ENCODE results near the gene PPTC7.

PPTC7 gene

GRCh38 chr12:110537605-110538409, 45.3 kb downstream of the PPTC7 start:
- H3K4me3 ChIP-seq (replicated peaks; ENCODE audit: insufficient read depth, low read length), result no peak overlapping the region

GRCh38 chr12:110536834-110537604, 46.1 kb downstream of the PPTC7 start:
- Histone ChIP-seq H3K27ac (replicated peaks) (no peak overlapping the region), H3K27me3 (ENCODE audit: insufficient read depth, poor library complexity, severe bottlenecking) (no peaks in the 10 kb centered on the region), H3K4me3 (replicated peaks; ENCODE audit: insufficient read depth, low read length) (no peak overlapping the region)
- no peak for DNase-seq (ENCODE audit: low read depth in 1 of 2, low spot score in 1 of 2)
- no peak for TF ChIP-seq GABPA (IDR thresholded peaks at IDR 0.05; ENCODE audit: low read depth)

More at GRCh38 chr12:110537605-110538409, 45.3 kb downstream of the PPTC7 start:
- H3K27ac ChIP-seq (replicated peaks), result no peak overlapping the region
- DNase-seq (ENCODE audit: low read depth in 1 of 2, low spot score in 1 of 2), result no peak
- H3K27me3 ChIP-seq (ENCODE audit: insufficient read depth, poor library complexity, severe bottlenecking), result no peaks in the 10 kb centered on the region
- TF ChIP-seq CTCF (IDR thresholded peaks at IDR 0.05; ENCODE audit: insufficient read depth, low read length) (no peak), POLR2AphosphoS5 (IDR thresholded peaks at IDR 0.05; ENCODE audit: low read depth) (no peak), GABPA (IDR thresholded peaks at IDR 0.05; ENCODE audit: low read depth) (no peak), SPI1 (IDR thresholded peaks at IDR 0.05; ENCODE audit: borderline replicate concordance, low read depth) (no peak), REST (IDR thresholded peaks at IDR 0.05; ENCODE audit: insufficient replicate concordance, low read depth) (no peak)

GRCh38 chr12:110534811-110535210, 48.3 kb downstream of the PPTC7 start:
- TF ChIP-seq SPI1 (IDR thresholded peaks at IDR 0.05; ENCODE audit: borderline replicate concordance, low read depth), result no peak
- TF ChIP-seq CTCF (IDR thresholded peaks at IDR 0.05; ENCODE audit: insufficient read depth, low read length), result no peak
- no peak for TF ChIP-seq REST (IDR thresholded peaks at IDR 0.05; ENCODE audit: insufficient replicate concordance, low read depth)
- no peak overlapping the region for H3K27ac ChIP-seq (replicated peaks)

GRCh38 chr12:110533607-110534006, 49.5 kb downstream of the PPTC7 start:
- no peak for DNase-seq (ENCODE audit: low read depth in 1 of 2, low spot score in 1 of 2)
- TF ChIP-seq SPI1 (IDR thresholded peaks at IDR 0.05; ENCODE audit: borderline replicate concordance, low read depth) (no peak), POLR2AphosphoS5 (IDR thresholded peaks at IDR 0.05; ENCODE audit: low read depth) (no peak), CTCF (IDR thresholded peaks at IDR 0.05; ENCODE audit: insufficient read depth, low read length) (no peak), GABPA (IDR thresholded peaks at IDR 0.05; ENCODE audit: low read depth) (no peak), REST (IDR thresholded peaks at IDR 0.05; ENCODE audit: insufficient replicate concordance, low read depth) (no peak)
- no peaks in the 10 kb centered on the region for H3K27me3 ChIP-seq (ENCODE audit: insufficient read depth, poor library complexity, severe bottlenecking)
- H3K4me3 ChIP-seq (replicated peaks; ENCODE audit: insufficient read depth, low read length), result no peak overlapping the region
- no peak overlapping the region for H3K27ac ChIP-seq (replicated peaks)

More at GRCh38 chr12:110534811-110535210, 48.3 kb downstream of the PPTC7 start:
- no peaks in the 10 kb centered on the region for H3K27me3 ChIP-seq (ENCODE audit: insufficient read depth, poor library complexity, severe bottlenecking)
- DNase-seq (ENCODE audit: low read depth in 1 of 2, low spot score in 1 of 2), result no peak
- H3K4me3 ChIP-seq (replicated peaks; ENCODE audit: insufficient read depth, low read length), result no peak overlapping the region

All from HL-60 (cell line).